ENCODE results near the gene CCHCR1.
"Not testable (repeated sequence)": the region's sequence is repeated elsewhere in the genome, so short reads cannot be mapped to it uniquely, and the experiment has no call there.

CCHCR1 gene

GRCh38 chr6:31157513-31158139, at the start of gene CCHCR1:
Gene CCHCR1 (minus strand): TSS chr6:31157802. CDS start chr6:31157600, 202 bp downstream.
- no peak for TF ChIP-seq CTCF (IDR thresholded peaks at IDR 0.05; ENCODE audit: borderline replicate concordance, insufficient read depth, low read depth, low read length)
- peak within 1 kb of the TSS; percentile 69 for H3K4me3 ChIP-seq (ENCODE audit: low read depth, low read length)

- H3K4me3 ChIP-seq (ENCODE audit: low read depth, low read length): no peak overlapping the region
- no peak for TF ChIP-seq CTCF (IDR thresholded peaks at IDR 0.05; ENCODE audit: borderline replicate concordance, insufficient read depth, low read depth, low read length)
These were observed 48.0 kb upstream of the CCHCR1 start for GRCh38 chr6:31205638-31206037.

GRCh38 chr6:31204751-31205145, 47.1 kb upstream of the CCHCR1 start:
- TF ChIP-seq CTCF (IDR thresholded peaks at IDR 0.05; ENCODE audit: borderline replicate concordance, insufficient read depth, low read depth, low read length): no peak
- no peak overlapping the region for H3K4me3 ChIP-seq (ENCODE audit: low read depth, low read length)

GRCh38 chr6:31203345-31203979, 45.9 kb upstream of the CCHCR1 start:
- TF ChIP-seq CTCF (IDR thresholded peaks at IDR 0.05; ENCODE audit: borderline replicate concordance, insufficient read depth, low read depth, low read length): no peak
- no peak overlapping the region for H3K4me3 ChIP-seq (ENCODE audit: low read depth, low read length)

- H3K4me3 ChIP-seq (ENCODE audit: low read depth, low read length): peak overlapping the region; percentile 14
- no peak for TF ChIP-seq CTCF (IDR thresholded peaks at IDR 0.05; ENCODE audit: borderline replicate concordance, insufficient read depth, low read depth, low read length)
These were observed 44.9 kb upstream of the CCHCR1 start for GRCh38 chr6:31202259-31203166.

GRCh38 chr6:31199105-31199452, 41.5 kb upstream of the CCHCR1 start:
- peak overlapping the region; percentile 75 for H3K4me3 ChIP-seq (ENCODE audit: low read depth, low read length)

- H3K4me3 ChIP-seq (ENCODE audit: low read depth, low read length): peak overlapping the region; percentile 75
- no peak for TF ChIP-seq CTCF (IDR thresholded peaks at IDR 0.05; ENCODE audit: borderline replicate concordance, insufficient read depth, low read depth, low read length)
These were observed 40.1 kb upstream of the CCHCR1 start for GRCh38 chr6:31197559-31198305.

GRCh38 chr6:31196251-31197022, 38.8 kb upstream of the CCHCR1 start:
- not testable (repeated sequence) for H3K4me3 ChIP-seq (ENCODE audit: low read depth, low read length)

- not testable (repeated sequence) for H3K4me3 ChIP-seq (ENCODE audit: low read depth, low read length)
These were observed 37.8 kb upstream of the CCHCR1 start for GRCh38 chr6:31195308-31195979.
